ENCODE data around the gene CFAP97. TPM values are rescaled to one million over a fixed set of nuclear protein-coding genes. Genes with fewer than 3 reads are reported as not detected.
"Not testable (repeated sequence)": the region's sequence is repeated elsewhere in the genome, so short reads cannot be mapped to it uniquely, and the experiment has no call there.

Gene CFAP97
- total and polyA plus RNA-seq, 9 donors = 19.1 to 30.9 (median 24.6) TPM

- Histone ChIP-seq H3K36me3 (ENCODE audit: control insufficient read depth, insufficient read depth, low read length) (no peaks in the 10 kb centered on the region), H3K4me3 (ENCODE audit: low read length) (peak overlapping the region; percentile 53), H3K27ac (ENCODE audit: low read length) (no peak overlapping the region), H3K27me3 (ENCODE audit: control insufficient read depth, insufficient read depth, low read length) (peaks cover 32% of the 10 kb centered on the region), H3K4me1 (ENCODE audit: control insufficient read depth, insufficient read depth, low read length) (peaks cover 13% of the 10 kb centered on the region), H3K9me3 (replicated peaks; ENCODE audit: control insufficient read depth, low read depth, low read length) (no peaks in the 10 kb centered on the region)
- DNase-seq = no peak
- 2% methylated on average over 74 of the region's 74 CpGs for WGBS (ENCODE audit: insufficient coverage)
Measured at GRCh38 chr4:185128272-185129119, 75.3 kb downstream of the CFAP97 start.

GRCh38 chr4:185127021-185127925, 76.5 kb downstream of the CFAP97 start:
- Histone ChIP-seq H3K27me3 (ENCODE audit: control insufficient read depth, insufficient read depth, low read length) (peaks cover 32% of the 10 kb centered on the region), H3K27ac (ENCODE audit: low read length) (no peak overlapping the region), H3K4me1 (ENCODE audit: control insufficient read depth, insufficient read depth, low read length) (peaks cover 13% of the 10 kb centered on the region), H3K9me3 (replicated peaks; ENCODE audit: control insufficient read depth, low read depth, low read length) (no peaks in the 10 kb centered on the region), H3K4me3 (ENCODE audit: low read length) (peak overlapping the region; percentile 53), H3K36me3 (ENCODE audit: control insufficient read depth, insufficient read depth, low read length) (no peaks in the 10 kb centered on the region)
- DNase-seq = no peak
- 5% methylated on average over 61 of the region's 64 CpGs for WGBS (ENCODE audit: insufficient coverage)

- Histone ChIP-seq H3K27me3 (ENCODE audit: control insufficient read depth, insufficient read depth, low read length) (peaks cover 31% of the 10 kb centered on the region), H3K4me3 (ENCODE audit: low read length) (no peak overlapping the region), H3K27ac (ENCODE audit: low read length) (no peak overlapping the region), H3K36me3 (ENCODE audit: control insufficient read depth, insufficient read depth, low read length) (no peaks in the 10 kb centered on the region), H3K4me1 (ENCODE audit: control insufficient read depth, insufficient read depth, low read length) (peaks cover 13% of the 10 kb centered on the region), H3K9me3 (replicated peaks; ENCODE audit: control insufficient read depth, low read depth, low read length) (no peaks in the 10 kb centered on the region)
- no peak for DNase-seq
- WGBS (ENCODE audit: insufficient coverage) = no CpG with 5 or more reads among the region's 3 CpGs
Measured at GRCh38 chr4:185124006-185124405, 79.8 kb downstream of the CFAP97 start.

- Histone ChIP-seq H3K36me3 (ENCODE audit: control insufficient read depth, insufficient read depth, low read length) (no peaks in the 10 kb centered on the region), H3K27ac (ENCODE audit: low read length) (no peak overlapping the region), H3K27me3 (ENCODE audit: control insufficient read depth, insufficient read depth, low read length) (peaks cover 19% of the 10 kb centered on the region), H3K4me1 (ENCODE audit: control insufficient read depth, insufficient read depth, low read length) (peaks cover 7% of the 10 kb centered on the region), H3K9me3 (replicated peaks; ENCODE audit: control insufficient read depth, low read depth, low read length) (no peaks in the 10 kb centered on the region), H3K4me3 (ENCODE audit: low read length) (no peak overlapping the region)
- no CpG with 5 or more reads among the region's 6 CpGs for WGBS (ENCODE audit: insufficient coverage)
- no peak for DNase-seq
Measured at GRCh38 chr4:185122681-185123345, 81.0 kb downstream of the CFAP97 start.

- H3K9me3 ChIP-seq (replicated peaks; ENCODE audit: control insufficient read depth, low read depth, low read length) = no peaks in the 10 kb centered on the region
- no peak overlapping the region for H3K27ac ChIP-seq (ENCODE audit: low read length)
- H3K27me3 ChIP-seq (ENCODE audit: control insufficient read depth, insufficient read depth, low read length) = peaks cover 5% of the 10 kb centered on the region
- no peak overlapping the region for H3K4me3 ChIP-seq (ENCODE audit: low read length)
- H3K36me3 ChIP-seq (ENCODE audit: control insufficient read depth, insufficient read depth, low read length) = no peaks in the 10 kb centered on the region
- DNase-seq = no peak
- WGBS (ENCODE audit: insufficient coverage) = 71% methylated on average over 1 of the region's 6 CpGs
- H3K4me1 ChIP-seq (ENCODE audit: control insufficient read depth, insufficient read depth, low read length) = peaks cover 6% of the 10 kb centered on the region
Measured at GRCh38 chr4:185120631-185120946, 83.2 kb downstream of the CFAP97 start.

GRCh38 chr4:185119927-185120630, 83.7 kb downstream of the CFAP97 start:
- H3K27me3 ChIP-seq (ENCODE audit: control insufficient read depth, insufficient read depth, low read length) = peaks cover under 1% of the 10 kb centered on the region
- WGBS (ENCODE audit: insufficient coverage) = 70% methylated on average over 2 of the region's 3 CpGs
- H3K36me3 ChIP-seq (ENCODE audit: control insufficient read depth, insufficient read depth, low read length) = no peaks in the 10 kb centered on the region
- no peak overlapping the region for H3K4me3 ChIP-seq (ENCODE audit: low read length)
- H3K9me3 ChIP-seq (replicated peaks; ENCODE audit: control insufficient read depth, low read depth, low read length) = no peaks in the 10 kb centered on the region
- peaks cover 6% of the 10 kb centered on the region for H3K4me1 ChIP-seq (ENCODE audit: control insufficient read depth, insufficient read depth, low read length)
- H3K27ac ChIP-seq (ENCODE audit: low read length) = no peak overlapping the region
- DNase-seq = peak; percentile 13

- not testable (repeated sequence) for H3K27me3 ChIP-seq (ENCODE audit: control insufficient read depth, insufficient read depth, low read length); H3K27ac ChIP-seq (ENCODE audit: low read length); DNase-seq; H3K9me3 ChIP-seq (replicated peaks; ENCODE audit: control insufficient read depth, low read depth, low read length); H3K4me3 ChIP-seq (ENCODE audit: low read length); H3K36me3 ChIP-seq (ENCODE audit: control insufficient read depth, insufficient read depth, low read length); H3K4me1 ChIP-seq (ENCODE audit: control insufficient read depth, insufficient read depth, low read length)
- WGBS (ENCODE audit: insufficient coverage) = 86% methylated on average over 1 of the region's 5 CpGs
Measured at GRCh38 chr4:185119467-185119866, 84.3 kb downstream of the CFAP97 start.

- Histone ChIP-seq H3K36me3 (ENCODE audit: control insufficient read depth, insufficient read depth, low read length) (no peaks in the 10 kb centered on the region), H3K27ac (ENCODE audit: low read length) (no peak overlapping the region), H3K4me1 (ENCODE audit: control insufficient read depth, insufficient read depth, low read length) (peaks cover 6% of the 10 kb centered on the region), H3K9me3 (replicated peaks; ENCODE audit: control insufficient read depth, low read depth, low read length) (no peaks in the 10 kb centered on the region), H3K4me3 (ENCODE audit: low read length) (no peak overlapping the region), H3K27me3 (ENCODE audit: control insufficient read depth, insufficient read depth, low read length) (no peaks in the 10 kb centered on the region)
- no peak for DNase-seq
- 59% methylated on average over 6 of the region's 7 CpGs for WGBS (ENCODE audit: insufficient coverage)
Measured at GRCh38 chr4:185118876-185119275, 84.9 kb downstream of the CFAP97 start.

GRCh38 chr4:185117300-185117934, 86.4 kb downstream of the CFAP97 start:
- no peaks in the 10 kb centered on the region for H3K9me3 ChIP-seq (replicated peaks; ENCODE audit: control insufficient read depth, low read depth, low read length)
- no peak overlapping the region for H3K4me3 ChIP-seq (ENCODE audit: low read length)
- no peak for DNase-seq
- no peaks in the 10 kb centered on the region for H3K36me3 ChIP-seq (ENCODE audit: control insufficient read depth, insufficient read depth, low read length)
- H3K27me3 ChIP-seq (ENCODE audit: control insufficient read depth, insufficient read depth, low read length) = no peaks in the 10 kb centered on the region
- peaks cover 9% of the 10 kb centered on the region for H3K4me1 ChIP-seq (ENCODE audit: control insufficient read depth, insufficient read depth, low read length)
- H3K27ac ChIP-seq (ENCODE audit: low read length) = no peak overlapping the region
- whole genome bisulfite sequencing (ENCODE audit: insufficient coverage) = 35% methylated on average over 3 of the region's 7 CpGs

All from muscle of leg (tissue), 11 donors.